ENCODE results near the gene GALNT17. TPM values are rescaled to one million over a fixed set of nuclear protein-coding genes. Genes with fewer than 3 reads are reported as not detected.

The GALNT17 gene
- total RNA-seq, 1 experiment from 2014 or later: not detected

- Histone ChIP-seq H3K4me2 (ENCODE audit: low read length) (no peak overlapping the region), H3K27ac (ENCODE audit: low read length) (no peak overlapping the region), H3K9me2 (replicated peaks; ENCODE audit: low read length) (no peaks in the 10 kb centered on the region), H3K9ac (ENCODE audit: low read length) (no peak overlapping the region), H3K36me3 (ENCODE audit: low read depth, low read length) (no peaks in the 10 kb centered on the region), H3F3A (ENCODE audit: low read length, unreplicated experiment) (no peaks in the 10 kb centered on the region), H4K20me1 (ENCODE audit: low read length) (no peaks in the 10 kb centered on the region), H2AFZ (ENCODE audit: low read length) (no peak overlapping the region), H3K27me3 (ENCODE audit: low read length) (no peaks in the 10 kb centered on the region), H3K4me3 (ENCODE audit: low read length) (no peak overlapping the region), H3K9me3 (ENCODE audit: low read length) (peaks cover 2% of the 10 kb centered on the region; the same call in 1 of the 2 replicates), H3K79me2 (ENCODE audit: low read length) (no peaks in the 10 kb centered on the region), H3K4me1 (ENCODE audit: insufficient read depth, low read length) (no peaks in the 10 kb centered on the region)
- no peak for TF ChIP-seq CTCF (conservative IDR thresholded peaks at IDR 0.05; ENCODE audit: low read depth, low read length)
- no peak for TF ChIP-seq EZH2phosphoT487 (IDR thresholded peaks at IDR 0.05; ENCODE audit: borderline replicate concordance, low read length)
- TF ChIP-seq EZH2 (IDR thresholded peaks at IDR 0.05; ENCODE audit: low read length, unreplicated experiment): no peak
- DNase-seq: no peak
- no peak for ATAC-seq
- intact Hi-C loops (cut with micrococcal nuclease): no loop called here
- ChIA-PET POLR2A (ENCODE audit: unreplicated experiment) (no interaction called here), CTCF (no interaction called here)
- BruUV-seq (replicated peaks): no TSS peak
These were observed 206.9 kb downstream of the GALNT17 start for GRCh38 chr7:71338866-71339265.

GRCh38 chr7:71339924-71340323, 208.0 kb downstream of the GALNT17 start:
- Histone ChIP-seq H3K4me2 (ENCODE audit: low read length) (no peak overlapping the region), H3K27ac (ENCODE audit: low read length) (no peak overlapping the region), H3K4me1 (ENCODE audit: insufficient read depth, low read length) (no peaks in the 10 kb centered on the region), H4K20me1 (ENCODE audit: low read length) (no peaks in the 10 kb centered on the region), H3K4me3 (ENCODE audit: low read length) (no peak overlapping the region), H3K9ac (ENCODE audit: low read length) (no peak overlapping the region), H3F3A (ENCODE audit: low read length, unreplicated experiment) (no peaks in the 10 kb centered on the region), H3K36me3 (ENCODE audit: low read depth, low read length) (no peaks in the 10 kb centered on the region), H3K27me3 (ENCODE audit: low read length) (no peaks in the 10 kb centered on the region), H3K79me2 (ENCODE audit: low read length) (no peaks in the 10 kb centered on the region), H2AFZ (ENCODE audit: low read length) (no peak overlapping the region), H3K9me2 (replicated peaks; ENCODE audit: low read length) (no peaks in the 10 kb centered on the region), H3K9me3 (ENCODE audit: low read length) (peaks cover 3% of the 10 kb centered on the region; the same call in 1 of the 2 replicates)
- no peak for ATAC-seq
- BruUV-seq (replicated peaks): no TSS peak
- TF ChIP-seq EZH2phosphoT487 (IDR thresholded peaks at IDR 0.05; ENCODE audit: borderline replicate concordance, low read length) (no peak), EZH2 (IDR thresholded peaks at IDR 0.05; ENCODE audit: low read length, unreplicated experiment) (no peak), CTCF (conservative IDR thresholded peaks at IDR 0.05; ENCODE audit: low read depth, low read length) (no peak)
- CTCF ChIA-PET: no interaction called here
- POLR2A ChIA-PET (ENCODE audit: unreplicated experiment): no interaction called here
- no peak for DNase-seq
- intact Hi-C loops (cut with micrococcal nuclease): no loop called here

- Histone ChIP-seq H3K9me3 (ENCODE audit: low read length) (peaks cover 3% of the 10 kb centered on the region; the same call in 1 of the 2 replicates), H3F3A (ENCODE audit: low read length, unreplicated experiment) (no peaks in the 10 kb centered on the region), H3K4me3 (ENCODE audit: low read length) (no peak overlapping the region), H3K79me2 (ENCODE audit: low read length) (no peaks in the 10 kb centered on the region), H2AFZ (ENCODE audit: low read length) (no peak overlapping the region), H3K4me2 (ENCODE audit: low read length) (no peak overlapping the region), H3K27me3 (ENCODE audit: low read length) (no peaks in the 10 kb centered on the region), H3K9me2 (replicated peaks; ENCODE audit: low read length) (no peaks in the 10 kb centered on the region), H3K36me3 (ENCODE audit: low read depth, low read length) (no peaks in the 10 kb centered on the region), H3K27ac (ENCODE audit: low read length) (no peak overlapping the region), H3K9ac (ENCODE audit: low read length) (no peak overlapping the region), H3K4me1 (ENCODE audit: insufficient read depth, low read length) (no peaks in the 10 kb centered on the region), H4K20me1 (ENCODE audit: low read length) (no peaks in the 10 kb centered on the region)
- ChIA-PET CTCF (no interaction called here), POLR2A (ENCODE audit: unreplicated experiment) (no interaction called here)
- ATAC-seq (no peak), DNase-seq (no peak)
- intact Hi-C loops (cut with micrococcal nuclease): no loop called here
- BruUV-seq (replicated peaks): no TSS peak
- no peak for TF ChIP-seq CTCF (conservative IDR thresholded peaks at IDR 0.05; ENCODE audit: low read depth, low read length)
- TF ChIP-seq EZH2 (IDR thresholded peaks at IDR 0.05; ENCODE audit: low read length, unreplicated experiment): no peak
- no peak for TF ChIP-seq EZH2phosphoT487 (IDR thresholded peaks at IDR 0.05; ENCODE audit: borderline replicate concordance, low read length)
These were observed 210.3 kb downstream of the GALNT17 start for GRCh38 chr7:71342202-71342601.
